GM12874 (cell line): Measurements from ENCODE around the gene EHF.

Experiments used
- CTCF ChIP-seq: IDR thresholded peaks from 2 replicates; pipeline ENCODE4 v1.5.1; 2011; ENCODE audit warnings: low read depth, mild to moderate bottlenecking, control low read depth, low read length, moderate library complexity; ENCODE audit not compliant: insufficient read depth

EHF gene

DNA sequence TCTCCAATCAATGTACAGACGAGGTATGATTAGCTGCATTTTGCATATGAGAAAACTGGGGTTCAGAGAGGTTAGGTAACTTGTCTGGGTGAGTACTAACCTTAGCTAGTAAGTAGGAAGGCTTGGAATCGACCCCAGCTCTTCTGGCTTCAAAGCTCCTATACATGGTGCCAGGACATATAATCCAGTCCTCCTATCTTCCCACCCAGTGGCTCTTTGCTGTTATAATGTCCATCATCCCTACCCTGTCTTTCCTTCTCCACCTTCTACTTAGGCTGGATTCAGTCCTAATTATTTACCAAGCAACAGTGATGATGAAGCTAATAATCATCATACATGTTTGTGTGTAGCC lies 20.0 kb downstream of the EHF start:
- TF ChIP-seq CTCF, result no peak

DNA sequence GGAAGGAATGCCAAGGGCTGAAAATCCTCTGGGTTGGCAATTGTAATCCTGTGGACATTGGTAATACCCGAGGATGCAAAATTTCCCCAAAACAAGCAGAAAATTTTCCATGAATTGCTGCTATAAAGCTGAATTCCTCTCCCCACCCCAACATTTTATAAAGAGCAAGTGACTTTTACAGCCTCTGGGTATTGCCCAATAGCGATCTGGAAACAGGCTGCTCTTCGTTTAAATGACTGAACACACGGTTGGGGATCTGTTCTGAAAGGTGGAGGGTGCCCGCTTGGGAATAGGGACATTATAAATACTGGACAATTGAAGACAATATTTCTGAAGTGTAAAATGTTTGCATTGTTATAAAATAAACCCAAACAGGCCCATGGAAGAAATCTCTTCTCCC lies 20.6 kb downstream of the EHF start:
- TF ChIP-seq CTCF, result no peak

DNA sequence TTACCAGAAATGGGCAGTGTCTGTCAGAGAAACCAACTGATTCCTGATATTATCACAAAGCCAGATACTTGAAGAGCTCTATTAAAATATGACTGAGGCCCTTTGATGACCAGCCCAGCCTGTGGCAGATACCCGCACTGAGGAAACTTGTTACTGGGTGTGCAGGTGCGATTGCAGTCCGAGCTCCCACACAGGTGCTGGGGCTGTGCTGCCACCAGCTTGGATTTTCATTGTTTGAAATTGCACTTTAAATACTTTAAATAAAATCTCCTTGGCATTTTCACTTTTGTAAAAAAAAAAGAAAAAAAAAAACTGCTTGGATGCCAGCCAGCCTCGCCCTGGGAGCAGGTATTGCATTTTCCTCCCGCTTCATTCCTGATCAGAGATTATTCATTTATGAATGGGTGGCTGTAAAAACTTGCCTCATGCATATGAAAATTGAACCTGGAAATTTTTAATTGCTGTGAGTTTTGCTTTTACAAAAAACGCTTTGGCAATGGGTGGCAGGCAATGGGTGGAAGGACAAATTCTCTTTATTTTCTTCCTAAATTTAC lies 21.2 kb downstream of the EHF start:
- no peak for TF ChIP-seq CTCF

- TF ChIP-seq CTCF, result no peak
Measured at GRCh38 chr11:34642873-34643272, 22.0 kb downstream of the EHF start.

DNA sequence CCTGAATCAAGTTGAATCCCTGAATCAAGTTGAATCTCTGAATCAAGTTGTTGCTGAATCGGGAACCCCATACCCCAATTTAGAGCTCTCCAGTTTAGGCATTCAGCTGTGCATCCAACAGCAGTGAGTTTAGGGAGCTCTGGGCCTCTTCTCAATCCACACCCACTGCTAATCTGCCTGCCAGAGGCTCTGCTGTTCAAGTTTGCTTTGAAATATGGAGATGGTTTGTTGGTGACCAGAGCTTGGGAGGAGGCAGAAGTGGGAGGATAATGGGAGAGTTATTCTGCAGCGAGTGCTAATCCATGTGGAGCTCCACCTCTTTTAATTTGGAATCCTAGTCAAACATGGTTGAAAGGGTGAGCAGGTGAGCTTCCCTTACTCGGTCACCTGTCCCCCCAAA lies 22.4 kb downstream of the EHF start:
- TF ChIP-seq CTCF, result no peak

- TF ChIP-seq CTCF, result no peak
Measured at GRCh38 chr11:34643846-34644245, 23.0 kb downstream of the EHF start.

DNA sequence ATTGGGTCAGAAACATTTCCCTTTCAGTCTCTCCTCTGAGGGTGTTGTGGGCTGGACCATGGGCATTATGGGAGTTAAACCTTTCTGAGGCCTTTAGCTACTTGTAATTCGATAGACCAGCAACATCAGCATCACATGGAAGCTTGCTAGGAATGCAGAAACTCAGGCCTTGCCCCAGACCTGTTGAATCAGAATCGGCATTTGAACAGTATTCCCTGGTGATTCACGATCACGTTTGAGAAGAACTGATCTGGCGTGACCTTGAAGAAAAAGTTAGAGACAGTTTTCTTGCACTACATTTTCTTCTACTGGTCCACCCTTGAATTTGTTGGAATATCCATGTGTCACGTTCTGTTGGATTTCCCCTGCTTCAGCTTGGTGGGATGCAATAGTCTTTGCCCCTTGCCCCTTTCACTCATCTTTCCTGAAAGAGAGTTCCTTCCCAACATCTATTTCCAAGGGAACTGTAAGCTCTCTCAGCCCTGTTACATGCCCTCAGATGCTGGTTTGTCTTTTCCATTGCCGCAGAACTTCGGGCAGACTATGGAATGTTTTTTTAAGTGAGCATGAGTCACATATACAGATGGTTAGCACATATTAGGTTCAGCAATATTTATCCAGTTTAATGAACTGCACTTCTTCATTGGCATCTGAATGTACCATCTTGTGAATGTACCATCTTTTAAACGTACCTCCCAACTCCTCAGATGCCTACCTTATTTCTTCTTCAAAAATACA lies 23.9 kb downstream of the EHF start:
- no peak for TF ChIP-seq CTCF
